ENCODE data around the gene TSPYL4.
A peak's percentile ranks its signal among the peaks of the same experiment; 100 is the strongest.

TSPYL4 gene

GRCh38 chr6:116221067-116221466 lies 32.8 kb downstream of the TSPYL4 start:
- no peak for DNase-seq

GRCh38 chr6:116218866-116219265 lies 35.0 kb downstream of the TSPYL4 start:
- no peak for DNase-seq

DNA sequence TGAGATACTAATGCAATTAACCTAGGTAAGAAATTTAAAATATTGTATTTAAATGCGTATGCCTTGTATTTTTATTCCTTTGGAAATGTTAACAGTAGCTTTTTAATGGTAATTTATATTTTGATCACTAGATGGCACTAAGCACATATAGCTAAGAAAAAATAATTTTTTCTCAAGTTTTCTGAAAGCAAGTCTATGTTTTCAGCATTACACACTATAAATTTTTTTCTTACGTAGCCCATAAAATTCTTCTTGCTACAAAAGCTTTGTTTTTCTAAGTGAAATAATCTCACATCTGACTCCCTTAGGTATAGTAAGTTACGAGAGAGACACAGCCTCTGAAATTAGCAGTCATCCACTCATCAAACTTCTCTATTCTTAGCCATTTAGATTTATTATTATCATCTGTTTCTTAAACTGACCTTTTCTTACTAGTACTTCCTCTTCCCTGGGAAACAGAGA lies 35.7 kb downstream of the TSPYL4 start:
- peak; percentile 5 for DNase-seq

DNA sequence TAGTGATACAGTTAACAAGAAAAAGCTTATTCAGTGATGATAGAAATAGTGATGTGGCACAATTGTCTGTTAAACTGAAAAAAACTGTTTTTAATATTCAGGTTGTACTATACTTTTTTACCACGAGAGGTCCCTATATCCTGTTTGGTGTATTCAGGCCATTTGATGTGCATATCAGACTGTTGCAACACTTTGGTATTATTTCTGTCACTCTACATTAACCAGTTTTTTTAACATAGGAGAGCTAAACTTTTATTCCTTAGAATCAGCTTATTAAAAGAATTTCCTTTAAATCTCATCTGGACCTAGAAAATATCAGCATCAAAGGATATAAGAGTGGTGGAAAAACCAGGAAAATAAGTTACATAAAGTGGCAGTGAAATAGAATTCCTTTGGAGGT lies 36.8 kb downstream of the TSPYL4 start:
- peak; percentile 30 for DNase-seq

DNA sequence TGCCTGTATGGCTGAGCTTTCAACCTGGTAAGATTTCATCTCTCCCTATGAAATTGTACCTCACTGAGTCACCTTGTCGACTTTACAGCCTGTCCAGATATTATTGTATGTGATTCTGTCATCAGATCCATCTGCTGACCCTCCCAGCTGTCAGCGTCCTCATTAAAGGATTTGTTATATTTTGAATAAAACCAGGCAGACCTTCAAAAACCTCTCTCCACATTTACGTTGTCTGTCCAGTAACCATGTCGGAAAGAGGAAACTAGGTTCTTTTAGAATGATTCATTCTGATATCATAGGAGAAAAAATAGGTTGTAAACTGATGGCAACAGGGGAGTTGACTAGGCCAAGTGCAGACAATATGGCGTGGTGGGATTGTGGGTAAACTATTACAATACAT lies 38.5 kb downstream of the TSPYL4 start:
- no peak for DNase-seq

GRCh38 chr6:116214681-116215080 lies 39.2 kb downstream of the TSPYL4 start:
- DNase-seq: no peak

- DNase-seq: no peak
Measured at GRCh38 chr6:116210750-116211425, 43.0 kb downstream of the TSPYL4 start.

- DNase-seq: no peak
Measured at GRCh38 chr6:116210316-116210715, 43.6 kb downstream of the TSPYL4 start.

GRCh38 chr6:116208056-116208785 lies 45.7 kb downstream of the TSPYL4 start:
- DNase-seq: no peak

- no peak for DNase-seq
Measured at GRCh38 chr6:116206231-116206903, 47.5 kb downstream of the TSPYL4 start.

- no peak for DNase-seq
Measured at GRCh38 chr6:116205281-116205680, 48.6 kb downstream of the TSPYL4 start.

DNA sequence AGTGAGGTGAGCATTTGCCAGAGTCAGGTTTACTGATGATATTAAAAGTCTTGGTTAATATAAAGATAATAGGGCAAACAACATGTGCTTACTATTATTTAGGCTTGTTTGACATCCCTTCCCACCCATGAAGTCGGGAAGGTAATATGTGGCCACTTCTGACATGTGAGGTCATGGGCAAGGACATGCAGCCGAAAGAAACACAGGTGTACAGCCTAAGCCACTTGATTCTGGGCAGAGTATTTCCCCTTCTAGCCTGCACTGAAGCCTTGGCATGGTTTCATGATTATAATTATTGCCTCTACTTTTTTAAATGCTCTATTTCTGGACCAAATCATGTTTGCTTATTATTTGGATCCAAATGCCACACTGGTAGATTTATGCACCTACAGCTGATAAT lies 52.3 kb downstream of the TSPYL4 start:
- DNase-seq: no peak

DNA sequence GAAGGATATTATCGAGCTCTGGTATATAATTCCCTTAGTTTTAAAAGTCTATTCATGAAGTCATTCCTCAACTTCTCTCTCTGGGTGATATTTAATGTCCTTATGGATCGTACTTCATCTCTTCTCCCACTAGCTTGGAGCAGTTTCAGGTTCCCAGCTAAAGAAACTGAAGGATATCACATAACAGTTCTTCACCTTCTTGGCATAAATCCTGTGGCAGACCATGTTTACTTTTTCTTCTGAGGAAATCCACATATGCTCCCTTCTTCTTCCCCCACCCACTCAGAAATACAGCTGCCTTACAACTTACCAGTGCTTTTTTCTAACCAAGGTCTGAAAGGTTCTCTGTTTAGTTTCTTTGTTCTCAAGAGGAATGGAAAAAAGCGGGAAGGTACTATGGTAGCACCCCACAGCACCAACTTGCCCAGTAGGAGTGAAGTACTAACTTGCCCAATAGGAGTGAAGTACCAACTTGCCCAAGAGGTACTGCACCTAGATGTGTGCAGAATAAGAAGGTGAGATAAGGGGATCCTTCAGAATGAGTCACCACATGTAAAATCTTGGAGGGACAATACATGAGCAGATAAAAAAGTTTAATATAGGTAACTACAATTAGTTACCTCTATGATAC lies 53.1 kb downstream of the TSPYL4 start:
- no peak for DNase-seq

Measured in NCI-H1694 (cell line).